Heart left ventricle (tissue), 13 donors: ENCODE measurements around the gene FAAP20.

Experiments used
- CTCF ChIP-seq, 12 donors: fragments of 200-600 bp; sonication (generic) in 4 of 12; IDR thresholded peaks; one replicate each; pipeline versions ENCODE4 v1.5.0 to v1.8.0; 2018 to 2022; ENCODE audit warnings: antibody characterized with exemption in 12 of 12, mild to moderate bottlenecking in 5 of 12
- POLR2A ChIP-seq, 2 donors: fragments of 450-650 bp; IDR thresholded peaks; one replicate each; pipeline ENCODE4 v1.6.1; 2017; ENCODE audit warnings: antibody characterized with exemption in 2 of 2, mild to moderate bottlenecking in 2 of 2, moderate library complexity in 2 of 2
- donor health status: ischemic (EF 13 %, LVEDD 7.1; RV severe dilation, severe dysfunction).
- donor health status: DM: no; HTN: yes; CAD: no.
- donor health status: DM: no; HTN: no; CAD: no.
- donor health status: ischemic (EF 25% LVEDD 6.9; RV normal size, moderate dysfunction).
- donor health status: ischemic (EF 25% LVEDD 5.7; RV mildly dilated, moderate dysfunction).
- donor health status: ischemic (EF 35%, LVEDD 5.7; RV mildly dilated, moderate dysfunction).
- donor health status: nonischemic (EF 11% LVEDD 7.7; RV severe dilation, severe dysfunction).
- donor health status: DM: yes; HTN: yes; CAD: no.
- donor health status: PGD.
- donor health status: ischemic (EF 29% LVEDD 5.4; RV normal size, mild dysfunction).
- donor health status: nonischemic (EF 23%, LVEDD 6.1; RV moderate dilation, normal function).

DNA sequence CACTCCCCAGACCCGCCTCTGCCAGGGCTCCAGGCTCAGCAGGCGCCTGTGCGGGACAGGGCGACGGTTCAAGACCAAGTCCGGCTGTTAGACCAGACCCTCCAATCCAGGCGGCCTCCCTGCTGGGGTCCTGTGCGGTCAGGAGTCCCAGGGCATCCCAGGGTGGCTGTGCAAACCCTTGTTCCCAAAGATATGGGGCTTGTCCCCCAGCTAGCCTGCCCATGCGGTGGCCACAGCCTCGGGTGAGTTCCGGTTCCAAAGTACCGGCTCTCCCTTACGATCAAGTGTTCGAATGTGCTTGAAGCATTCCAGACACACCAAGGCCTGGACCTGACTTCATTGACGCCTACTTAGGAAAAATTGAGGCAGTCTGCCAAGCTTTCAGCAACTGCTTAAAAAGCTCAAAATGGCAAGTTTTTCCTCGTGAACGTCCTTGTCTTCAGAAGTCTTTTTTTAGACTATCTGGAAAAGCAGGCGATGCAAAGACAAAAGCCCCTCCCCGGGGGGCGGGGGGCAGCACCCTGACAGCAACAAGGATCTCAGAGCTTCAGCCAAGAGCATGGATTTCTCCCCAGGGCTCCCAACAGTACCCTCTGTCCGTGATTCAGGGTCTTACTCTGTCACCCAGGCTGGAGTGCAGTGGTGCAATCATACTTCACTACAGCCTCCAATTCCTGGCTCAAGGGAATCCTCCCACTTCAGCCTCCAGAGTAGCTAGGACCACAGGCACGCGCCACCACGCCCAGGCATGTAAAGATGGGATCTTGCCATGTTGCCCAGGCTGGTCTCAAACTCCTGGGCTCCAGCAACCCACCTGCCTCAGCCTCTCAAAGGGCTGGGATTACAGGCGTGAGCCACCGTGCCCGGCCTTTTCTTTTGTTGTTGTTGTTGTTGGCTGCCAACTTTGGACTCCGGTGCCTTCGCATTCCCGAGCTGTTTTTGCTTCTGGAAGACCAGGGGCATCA, 2.3 kb downstream of the FAAP20 start:
- TF ChIP-seq CTCF (IDR thresholded peaks at IDR 0.05) = no peak
- no peak for TF ChIP-seq POLR2A (IDR thresholded peaks at IDR 0.05)
